A673 (cell line): ENCODE measurements around the gene KAZN. TPM values are rescaled to one million over a fixed set of nuclear protein-coding genes. Genes with fewer than 3 reads are reported as not detected.

ENCODE experiments used
- BruUV-seq: library from RNA; stranded (reverse); fragments of 400-500 nt; replicated peaks from 2 replicates; lab custom pipeline; 2021; lab: Mats Ljungman, UMichigan
- CTCF ChIA-PET: fragments of 300-600 bp; sonication (Branson Sonifier 250); formaldehyde crosslinking; loops from one replicate; lab custom pipeline; 2022; ENCODE audit warnings: antibody characterized with exemption; lab: Charles Lee
- POLR2A ChIA-PET: fragments of 300-600 bp; sonication (Branson Sonifier 250); formaldehyde crosslinking; loops from one replicate; lab custom pipeline; 2022; ENCODE audit warnings: antibody characterized with exemption; ENCODE audit not compliant: low non-redundant PET; lab: Charles Lee
- DNase-seq: peaks from one replicate; pipeline ENCODE4 v3.0.0-alpha.2; 2015; ENCODE audit warnings: low spot score
- H3K27ac ChIP-seq: fragments of 200-600 bp; sonication (generic); 2 replicates; pipeline ENCODE4 v1.5.1; 2016; ENCODE audit warnings: mixed run types, low read depth, mild to moderate bottlenecking, mixed read lengths, antibody characterized with exemption, low read length; ENCODE audit not compliant: poor library complexity, severe bottlenecking
- H3K27me3 ChIP-seq: fragments of 200-600 bp; sonication (generic); replicated peaks from 2 replicates; pipeline ENCODE4 v1.6.1; 2017; ENCODE audit warnings: mixed run types, low read depth, mild to moderate bottlenecking, mixed read lengths, antibody characterized with exemption, low read length; ENCODE audit not compliant: insufficient read depth, poor library complexity
- H3K36me3 ChIP-seq: fragments of 200-600 bp; sonication (generic); 2 replicates; pipeline ENCODE4 v1.6.1; 2016; ENCODE audit warnings: mixed run types, mild to moderate bottlenecking, mixed read lengths, antibody characterized with exemption, low read length; ENCODE audit not compliant: insufficient read depth, poor library complexity, severe bottlenecking
- H3K4me1 ChIP-seq: fragments of 200-600 bp; sonication (generic); 2 replicates; pipeline ENCODE4 v1.6.1; 2017; ENCODE audit warnings: mixed run types, mild to moderate bottlenecking, mixed read lengths, antibody characterized with exemption, low read length; ENCODE audit not compliant: insufficient read depth, poor library complexity, severe bottlenecking
- H3K4me3 ChIP-seq: fragments of 200-600 bp; sonication (generic); 2 replicates; pipeline ENCODE4 v1.5.1; 2016; ENCODE audit warnings: low read depth, mixed run types, mild to moderate bottlenecking, mixed read lengths, low read length; ENCODE audit not compliant: poor library complexity, severe bottlenecking
- H3K9me3 ChIP-seq: fragments of 200-600 bp; sonication (generic); 2 replicates; pipeline ENCODE4 v1.6.1; 2016; ENCODE audit warnings: mixed run types, low read depth, mild to moderate bottlenecking, mixed read lengths, antibody characterized with exemption, low read length; ENCODE audit not compliant: poor library complexity, severe bottlenecking
- CTCF ChIP-seq: fragments of 300-800, 200-600 bp; sonication (generic); conservative IDR thresholded peaks from 2 replicates; pipeline ENCODE4 v1.5.1; 2017; ENCODE audit warnings: low read depth, mild to moderate bottlenecking, antibody characterized with exemption, low read length, moderate library complexity, mixed read lengths
- EZH2 ChIP-seq: fragments of 200-600 bp; sonication (generic); IDR thresholded peaks from 2 replicates; pipeline ENCODE4 v1.6.1; 2017; ENCODE audit warnings: borderline replicate concordance, low read depth, mild to moderate bottlenecking, mixed read lengths, antibody characterized with exemption, low read length; ENCODE audit not compliant: poor library complexity, severe bottlenecking
- intact Hi-C: fragments of 100-400 bp; cut with micrococcal nuclease; formaldehyde crosslinking; loops from one replicate; pipeline ENCODE4 v1.10.0; 2022; ENCODE audit not compliant: unreplicated experiment
- total RNA-seq: library from RNA; stranded (reverse); gene quantifications from 2 replicates; pipeline ENCODE4 v1.2.3, GENCODE V29; 2021

KAZN gene
- total RNA-seq, 1 experiment from 2014 or later = 8.0 TPM

GRCh38 chr1:14723401-14723800 is 124.9 kb downstream of the KAZN start:
- H3K4me3 ChIP-seq = no peak overlapping the region
- no peaks in the 10 kb centered on the region for H3K4me1 ChIP-seq
- H3K27me3 ChIP-seq = no peaks in the 10 kb centered on the region
- POLR2A ChIA-PET = no interaction called here
- TF ChIP-seq EZH2 = no peak
- no peak for TF ChIP-seq CTCF
- no peak overlapping the region for H3K27ac ChIP-seq
- H3K36me3 ChIP-seq = no peaks in the 10 kb centered on the region
- CTCF ChIA-PET = no interaction called here
- no TSS peak for BruUV-seq
- no peaks in the 10 kb centered on the region for H3K9me3 ChIP-seq
- no peak for DNase-seq
- intact Hi-C loops = no loop called here

- Histone ChIP-seq H3K27me3 (no peaks in the 10 kb centered on the region), H3K27ac (no peak overlapping the region), H3K4me3 (no peak overlapping the region), H3K36me3 (no peaks in the 10 kb centered on the region), H3K4me1 (no peaks in the 10 kb centered on the region), H3K9me3 (no peaks in the 10 kb centered on the region)
- TF ChIP-seq CTCF = no peak
- no peak for TF ChIP-seq EZH2
- ChIA-PET POLR2A (no interaction called here), CTCF (no interaction called here)
- no peak for DNase-seq
- intact Hi-C loops = no loop called here
- BruUV-seq = no TSS peak
These were observed 125.8 kb downstream of the KAZN start for GRCh38 chr1:14724246-14724645.

GRCh38 chr1:14724678-14725077 is 126.2 kb downstream of the KAZN start:
- CTCF ChIA-PET = no interaction called here
- H3K36me3 ChIP-seq = no peaks in the 10 kb centered on the region
- POLR2A ChIA-PET = no interaction called here
- no peaks in the 10 kb centered on the region for H3K4me1 ChIP-seq
- TF ChIP-seq CTCF (no peak), EZH2 (no peak)
- intact Hi-C loops = no loop called here
- DNase-seq = no peak
- H3K9me3 ChIP-seq = no peaks in the 10 kb centered on the region
- H3K27ac ChIP-seq = no peak overlapping the region
- H3K4me3 ChIP-seq = no peak overlapping the region
- BruUV-seq = no TSS peak
- no peaks in the 10 kb centered on the region for H3K27me3 ChIP-seq
